Esophagus squamous epithelium (tissue), 4 donors: Measurements from ENCODE around the gene ZNF79.

ENCODE experiments used
- CTCF ChIP-seq, 6 experiments: fragments of 450-650 bp in 4 of 6; fragments of 200-600 bp in 2 of 6; sonication (generic) in 2 of 6; IDR thresholded peaks; one replicate each; pipeline ENCODE4 v1.5.1; 2016 to 2019; ENCODE audit warnings: antibody characterized with exemption in 6 of 6, mild to moderate bottlenecking in 4 of 6, moderate library complexity in 4 of 6
- POLR2A ChIP-seq, 4 donors: fragments of 450-650 bp; IDR thresholded peaks; one replicate each; pipeline ENCODE4 v1.6.1; 2017; ENCODE audit warnings: antibody characterized with exemption in 4 of 4, mild to moderate bottlenecking in 4 of 4, moderate library complexity in 3 of 4

- TF ChIP-seq CTCF (IDR thresholded peaks at IDR 0.05) (no peak), POLR2A (IDR thresholded peaks at IDR 0.05) (no peak)
Observed at GRCh38 chr9:127489471-127490115, 65.4 kb downstream of the ZNF79 start.
